ENCODE data around the gene LNPEP. TPM values are rescaled to one million over a fixed set of nuclear protein-coding genes. Genes with fewer than 3 reads are reported as not detected.

LNPEP gene
- total and polyA plus RNA-seq, 10 of the 15 experiments (the other 5 are each of a cell fraction or from before 2014, with no cell fraction given) = 5.6 to 54.9 (median 25.0) TPM

DNA sequence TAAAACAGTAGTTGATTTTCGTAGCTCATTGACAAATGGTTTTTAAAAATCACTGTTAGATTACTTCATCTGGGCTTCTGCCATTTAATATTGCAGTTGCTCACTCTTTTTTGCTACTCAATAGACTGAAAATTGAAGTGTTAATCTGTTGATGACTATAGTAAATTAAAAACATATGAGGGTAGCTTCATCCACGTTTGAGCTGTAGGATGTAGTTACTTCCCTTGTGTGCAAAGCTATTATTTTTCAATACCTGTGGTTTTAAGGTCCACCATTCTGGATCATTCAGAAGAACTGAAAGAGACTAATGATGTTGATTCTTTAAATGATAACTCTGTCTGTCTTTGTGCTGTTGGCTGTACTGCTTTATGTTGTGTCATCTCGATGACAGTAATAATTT is 74.7 kb downstream of the LNPEP start:
- CTCF ChIA-PET = interaction anchor here (0.6 to 4.4 kb wide), 12 partner anchors 13 to 396 kb away, joined by 3 to 20 read pairs (median 5); partner anchors contain the start of gene LIX1
- SMC1A ChIA-PET (ENCODE audit: uncharacterized antibody, unreplicated experiment) = interaction anchor here (0.8 to 3.1 kb wide), 10 partner anchors 13 to 150 kb away, joined by 3 to 17 read pairs (median 5); no protein-coding TSS in a partner anchor
- TF ChIP-seq TCF3 (IDR thresholded peaks at IDR 0.05; ENCODE audit: borderline replicate concordance, insufficient read depth, low read depth, low read length) (no peak), NRF1 (conservative IDR thresholded peaks at IDR 0.05; ENCODE audit: low read depth, low read length) (no peak), SRF (IDR thresholded peaks at IDR 0.05; ENCODE audit: low read depth in 2 of 2, low read length in 2 of 2) (no peak), PML (IDR thresholded peaks at IDR 0.05; ENCODE audit: low read length) (no peak), SREBF2 (IDR thresholded peaks at IDR 0.05; ENCODE audit: low read length) (no peak), ZNF384 (IDR thresholded peaks at IDR 0.05; ENCODE audit: borderline replicate concordance, low read depth, low read length) (no peak), POU2F2 (IDR thresholded peaks at IDR 0.05; ENCODE audit: borderline replicate concordance, low read depth, low read length) (no peak), IRF4 (IDR thresholded peaks at IDR 0.05; ENCODE audit: low read depth, low read length) (no peak), CHD2 (IDR thresholded peaks at IDR 0.05; ENCODE audit: borderline replicate concordance, low read depth, low read length) (no peak), FOS (IDR thresholded peaks at IDR 0.05; ENCODE audit: borderline replicate concordance, extremely low read depth, insufficient read length) (no peak)
- TF ChIP-seq, protein P1, sequence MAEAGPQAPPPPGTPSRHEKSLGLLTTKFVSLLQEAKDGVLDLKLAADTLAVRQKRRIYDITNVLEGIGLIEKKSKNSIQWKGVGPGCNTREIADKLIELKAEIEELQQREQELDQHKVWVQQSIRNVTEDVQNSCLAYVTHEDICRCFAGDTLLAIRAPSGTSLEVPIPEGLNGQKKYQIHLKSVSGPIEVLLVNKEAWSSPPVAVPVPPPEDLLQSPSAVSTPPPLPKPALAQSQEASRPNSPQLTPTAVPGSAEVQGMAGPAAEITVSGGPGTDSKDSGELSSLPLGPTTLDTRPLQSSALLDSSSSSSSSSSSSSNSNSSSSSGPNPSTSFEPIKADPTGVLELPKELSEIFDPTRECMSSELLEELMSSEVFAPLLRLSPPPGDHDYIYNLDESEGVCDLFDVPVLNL (IDR thresholded peaks at IDR 0.05; ENCODE audit: low read depth, low read length) = no peak
- TF ChIP-seq, protein P2, sequence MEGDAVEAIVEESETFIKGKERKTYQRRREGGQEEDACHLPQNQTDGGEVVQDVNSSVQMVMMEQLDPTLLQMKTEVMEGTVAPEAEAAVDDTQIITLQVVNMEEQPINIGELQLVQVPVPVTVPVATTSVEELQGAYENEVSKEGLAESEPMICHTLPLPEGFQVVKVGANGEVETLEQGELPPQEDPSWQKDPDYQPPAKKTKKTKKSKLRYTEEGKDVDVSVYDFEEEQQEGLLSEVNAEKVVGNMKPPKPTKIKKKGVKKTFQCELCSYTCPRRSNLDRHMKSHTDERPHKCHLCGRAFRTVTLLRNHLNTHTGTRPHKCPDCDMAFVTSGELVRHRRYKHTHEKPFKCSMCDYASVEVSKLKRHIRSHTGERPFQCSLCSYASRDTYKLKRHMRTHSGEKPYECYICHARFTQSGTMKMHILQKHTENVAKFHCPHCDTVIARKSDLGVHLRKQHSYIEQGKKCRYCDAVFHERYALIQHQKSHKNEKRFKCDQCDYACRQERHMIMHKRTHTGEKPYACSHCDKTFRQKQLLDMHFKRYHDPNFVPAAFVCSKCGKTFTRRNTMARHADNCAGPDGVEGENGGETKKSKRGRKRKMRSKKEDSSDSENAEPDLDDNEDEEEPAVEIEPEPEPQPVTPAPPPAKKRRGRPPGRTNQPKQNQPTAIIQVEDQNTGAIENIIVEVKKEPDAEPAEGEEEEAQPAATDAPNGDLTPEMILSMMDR (IDR thresholded peaks at IDR 0.05 in 2 of 3, conservative IDR thresholded peaks at IDR 0.05 in 1 of 3; ENCODE audit: control insufficient read depth in 2 of 3, extremely low read depth in 1 of 3, insufficient read depth in 1 of 3, low read depth in 3 of 3, low read length in 3 of 3) = no peak
- TF ChIP-seq, protein P3, sequence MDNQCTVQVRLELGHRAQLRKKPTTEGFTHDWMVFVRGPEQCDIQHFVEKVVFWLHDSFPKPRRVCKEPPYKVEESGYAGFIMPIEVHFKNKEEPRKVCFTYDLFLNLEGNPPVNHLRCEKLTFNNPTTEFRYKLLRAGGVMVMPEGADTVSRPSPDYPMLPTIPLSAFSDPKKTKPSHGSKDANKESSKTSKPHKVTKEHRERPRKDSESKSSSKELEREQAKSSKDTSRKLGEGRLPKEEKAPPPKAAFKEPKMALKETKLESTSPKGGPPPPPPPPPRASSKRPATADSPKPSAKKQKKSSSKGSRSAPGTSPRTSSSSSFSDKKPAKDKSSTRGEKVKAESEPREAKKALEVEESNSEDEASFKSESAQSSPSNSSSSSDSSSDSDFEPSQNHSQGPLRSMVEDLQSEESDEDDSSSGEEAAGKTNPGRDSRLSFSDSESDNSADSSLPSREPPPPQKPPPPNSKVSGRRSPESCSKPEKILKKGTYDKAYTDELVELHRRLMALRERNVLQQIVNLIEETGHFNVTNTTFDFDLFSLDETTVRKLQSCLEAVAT (IDR thresholded peaks at IDR 0.05) = no peak
- Histone ChIP-seq H3K4me3 (no peak overlapping the region), H3K4me1 (ENCODE audit: control insufficient read depth, insufficient read depth, low read length) (peaks cover 11% of the 10 kb centered on the region; the same call in 1 of the 2 replicates), H3K27ac (ENCODE audit: control insufficient read depth, insufficient read depth) (no peak overlapping the region), H2AFZ (ENCODE audit: control insufficient read depth, low read depth, low read length) (no peak overlapping the region), H3K9ac (ENCODE audit: control insufficient read depth, insufficient read depth, low read length) (no peak overlapping the region), H3K79me2 (ENCODE audit: control insufficient read depth, insufficient read depth, low read length) (no peaks in the 10 kb centered on the region; the same call in 1 of the 2 replicates), H3K4me2 (ENCODE audit: control insufficient read depth, insufficient read depth) (no peak overlapping the region), H3K27me3 (replicated peaks in 1 of 2; ENCODE audit: control insufficient read depth in 2 of 2, insufficient read depth in 2 of 2, low read length in 1 of 2) (no peaks in the 10 kb centered on the region), H3K36me3 (ENCODE audit: control insufficient read depth in 2 of 2, insufficient read depth in 2 of 2, low read length in 1 of 2) (peaks cover 3 to 22% of the 10 kb centered on the region in 2 experiments), H3K9me3 (replicated peaks; ENCODE audit: control insufficient read depth, insufficient read depth, low read length) (no peaks in the 10 kb centered on the region), H4K20me1 (ENCODE audit: control insufficient read depth, insufficient read depth) (no peaks in the 10 kb centered on the region)
- ATAC-seq = no peak
- peak; percentile 47 for FAIRE-seq
- 83% methylated on average over 3 of the region's 3 CpGs for WGBS (ENCODE audit: insufficient coverage, insufficient replicate concordance, low lambda C conversion rate, missing lambda C conversion rate)
- POLR2A ChIA-PET = interaction anchor here (1.1 kb wide), 1 partner anchor 110 kb away, joined by 4 read pairs; no protein-coding TSS in a partner anchor
- BruUV-seq (replicated peaks) = no TSS peak
- no peak for DNase-seq (ENCODE audit: low read depth, low spot score)
- in situ Hi-C loops (cut with MboI) (loop anchor here (25.0 kb wide), 1 partner anchor 1877 kb away; no protein-coding TSS in a partner anchor), intact Hi-C loops (cut with micrococcal nuclease; ENCODE audit: unreplicated experiment) (no loop called here)
- RAD21 ChIA-PET (ENCODE audit: unreplicated experiment) = interaction anchor here (0.6 to 2.2 kb wide), 3 partner anchors 13 to 154 kb away, joined by 3 to 8 read pairs (median 8); no protein-coding TSS in a partner anchor

All from GM12878 (cell line).